SH-SY5Y (cell line): ENCODE results near the gene AP1S3.

Experiments
- GATA2 ChIP-seq: IDR thresholded peaks from 2 replicates; pipeline ENCODE4 v1.6.1; 2011; ENCODE audit warnings: mild to moderate bottlenecking, low read depth, low read length
- GATA3 ChIP-seq: IDR thresholded peaks from 2 replicates; pipeline ENCODE4 v1.6.1; 2011; ENCODE audit warnings: low read depth, mild to moderate bottlenecking, low read length, moderate library complexity

GRCh38 chr2:223751012-223751411, 86.4 kb downstream of the AP1S3 start:
- TF ChIP-seq GATA2 (no peak), GATA3 (no peak)
